Breast epithelium (tissue), 3 donors: Measurements from ENCODE around the gene HSPA12B.

Experiments used
- CTCF ChIP-seq, 3 donors: fragments of 450-650 bp; IDR thresholded peaks; one replicate each; pipeline ENCODE4 v1.5.1; 2016 to 2017; ENCODE audit warnings: antibody characterized with exemption in 3 of 3, mild to moderate bottlenecking in 3 of 3, moderate library complexity in 3 of 3
- POLR2A ChIP-seq: fragments of 450-650 bp; IDR thresholded peaks from one replicate; pipeline ENCODE4 v1.6.1; 2016; ENCODE audit warnings: antibody characterized with exemption, mild to moderate bottlenecking, moderate library complexity

- TF ChIP-seq CTCF (IDR thresholded peaks at IDR 0.05) (no peak), POLR2A (no peak)
Observed at GRCh38 chr20:3696745-3697587, 35.5 kb upstream of the HSPA12B start.
